Measurements from ENCODE around the gene PKIG.

- TF ChIP-seq CTCF (IDR thresholded peaks at IDR 0.05) (no peak), POLR2A (IDR thresholded peaks at IDR 0.05) (no peak)
Measured at GRCh38 chr20:44572551-44573500, 9.6 kb upstream of the PKIG start.
